ENCODE measurements around the gene CDC7. TPM values are rescaled to one million over a fixed set of nuclear protein-coding genes. Genes with fewer than 3 reads are reported as not detected.
A peak's percentile ranks its signal among the peaks of the same experiment; 100 is the strongest.
"Not testable (repeated sequence)": the region's sequence is repeated elsewhere in the genome, so short reads cannot be mapped to it uniquely, and the experiment has no call there.

The CDC7 gene
- total RNA-seq, result 10 to 100 TPM; 24.5 to 28.3 TPM
- polyA plus RNA-seq, result 3.3 TPM

GRCh38 chr1:91500756-91501522 is at the start of gene CDC7:
Gene CDC7 (plus strand): TSS chr1:91500851. CDS start chr1:91501717, 866 bp downstream.
- Histone ChIP-seq H3K4me3 (ENCODE audit: low read length) (peak within 1 kb of the TSS; percentile 91), H3K9me3 (ENCODE audit: low read length) (no peaks in the 10 kb centered on the region), H3K27me3 (ENCODE audit: insufficient read depth, low read length, poor library complexity, severe bottlenecking) (no peaks in the 10 kb centered on the region), H3K36me3 (ENCODE audit: insufficient read depth, low read length) (no peaks in the 10 kb centered on the region), H3K27ac (ENCODE audit: low read depth, low read length) (peak within 1 kb of the TSS; percentile 70), H3K4me1 (ENCODE audit: insufficient read depth, low read length) (peaks cover 10% of the 10 kb centered on the region)
- no peak within 1 kb of the TSS for H3K27ac Mint-ChIP-seq
- H3K27me3 Mint-ChIP-seq, result no peaks in the 10 kb centered on the region
- peaks cover 22 to 35% (median 34%) of the 10 kb centered on the region in 3 donors for H3K4me1 Mint-ChIP-seq
- DNase-seq, result peak; percentile 66 to 89 (median 84)
- no peak within 1 kb of the TSS for H3K4me3 Mint-ChIP-seq
- H3K9me3 Mint-ChIP-seq, result no peaks in the 10 kb centered on the region
- POLR2A ChIA-PET, result interaction anchor here (0.6 kb wide), 1 partner anchor 271 kb away, joined by 5 read pairs; no protein-coding TSS in a partner anchor
- peaks cover 0 to 5% (median 0%) of the 10 kb centered on the region in 3 donors for H3K36me3 Mint-ChIP-seq
- CTCF ChIA-PET, result interaction anchor here (1.0 to 2.2 kb wide), 4 partner anchors 11 to 427 kb away, joined by 3 to 14 read pairs (median 5); no protein-coding TSS in a partner anchor

GRCh38 chr1:91454136-91454535 is 46.5 kb upstream of the CDC7 start:
- no peak overlapping the region for H3K4me3 Mint-ChIP-seq

DNA sequence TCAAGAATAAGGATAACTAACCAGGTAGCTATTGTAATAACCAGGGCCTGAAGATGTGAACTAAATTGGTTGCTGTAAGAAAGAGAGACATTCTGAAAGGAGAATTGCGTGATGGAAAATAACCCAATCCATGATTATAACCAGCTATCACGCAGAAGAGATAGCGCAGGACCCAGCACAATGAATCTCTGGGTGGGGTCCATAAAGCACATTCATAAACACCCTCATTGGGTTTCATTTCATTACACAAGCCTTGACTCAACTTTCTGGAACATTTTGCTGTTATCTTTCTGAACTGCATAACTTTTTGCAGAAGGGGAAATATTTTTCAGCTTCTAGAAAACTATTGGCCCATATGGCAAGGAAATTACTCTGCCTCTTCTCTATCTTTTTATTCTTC is 45.3 kb upstream of the CDC7 start:
- H3K27ac Mint-ChIP-seq, result no peak overlapping the region
- no peak overlapping the region for H3K4me3 ChIP-seq (ENCODE audit: low read length)
- H3K27me3 ChIP-seq (ENCODE audit: insufficient read depth, low read length, poor library complexity, severe bottlenecking), result no peaks in the 10 kb centered on the region
- H3K4me3 Mint-ChIP-seq, result no peak overlapping the region
- no peaks in the 10 kb centered on the region for H3K4me1 Mint-ChIP-seq
- H3K36me3 Mint-ChIP-seq, result no peaks in the 10 kb centered on the region
- H3K36me3 ChIP-seq (ENCODE audit: insufficient read depth, low read length), result no peaks in the 10 kb centered on the region
- H3K4me1 ChIP-seq (ENCODE audit: insufficient read depth, low read length), result no peaks in the 10 kb centered on the region
- no peaks in the 10 kb centered on the region for H3K9me3 ChIP-seq (ENCODE audit: low read length)
- DNase-seq, result no peak
- peaks cover 0 to 7% of the 10 kb centered on the region in 2 donors for H3K27me3 Mint-ChIP-seq
- CTCF ChIA-PET, result no interaction called here
- no peaks in the 10 kb centered on the region for H3K9me3 Mint-ChIP-seq
- no peak overlapping the region for H3K27ac ChIP-seq (ENCODE audit: low read depth, low read length)
- POLR2A ChIA-PET, result no interaction called here

More at GRCh38 chr1:91454136-91454535, 46.5 kb upstream of the CDC7 start:
- H3K27ac ChIP-seq (ENCODE audit: low read depth, low read length), result no peak overlapping the region
- Mint-ChIP-seq H3K27ac (no peak overlapping the region), H3K4me1 (no peaks in the 10 kb centered on the region), H3K9me3 (no peaks in the 10 kb centered on the region), H3K36me3 (no peaks in the 10 kb centered on the region), H3K27me3 (peaks cover 0 to 7% of the 10 kb centered on the region in 2 donors)
- H3K9me3 ChIP-seq (ENCODE audit: low read length), result no peaks in the 10 kb centered on the region
- H3K36me3 ChIP-seq (ENCODE audit: insufficient read depth, low read length), result no peaks in the 10 kb centered on the region
- H3K4me3 ChIP-seq (ENCODE audit: low read length), result no peak overlapping the region
- H3K27me3 ChIP-seq (ENCODE audit: insufficient read depth, low read length, poor library complexity, severe bottlenecking), result no peaks in the 10 kb centered on the region
- ChIA-PET CTCF (no interaction called here), POLR2A (no interaction called here)
- H3K4me1 ChIP-seq (ENCODE audit: insufficient read depth, low read length), result no peaks in the 10 kb centered on the region
- no peak for DNase-seq

DNA sequence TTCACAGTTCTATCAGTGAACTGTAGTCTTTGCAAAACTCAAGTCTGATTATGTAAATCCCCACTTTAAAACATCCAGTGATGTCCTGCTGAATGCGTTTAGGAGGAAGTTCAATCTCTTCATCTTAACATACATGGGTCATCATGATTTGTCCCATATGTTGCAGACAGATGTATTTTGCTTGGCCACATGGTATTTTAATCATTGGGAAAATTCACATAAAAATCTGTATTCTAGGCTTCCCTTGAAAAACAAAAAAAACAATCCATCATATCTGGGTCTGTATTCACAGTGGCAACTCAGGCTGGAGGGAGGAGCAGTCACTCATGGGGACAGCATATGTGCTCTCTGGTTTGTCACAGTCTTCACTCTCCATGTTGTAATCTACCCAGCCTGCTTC is 44.8 kb upstream of the CDC7 start:
- CTCF ChIA-PET, result no interaction called here
- no peaks in the 10 kb centered on the region for H3K36me3 ChIP-seq (ENCODE audit: insufficient read depth, low read length)
- no peaks in the 10 kb centered on the region for H3K27me3 ChIP-seq (ENCODE audit: insufficient read depth, low read length, poor library complexity, severe bottlenecking)
- POLR2A ChIA-PET, result no interaction called here
- H3K4me1 ChIP-seq (ENCODE audit: insufficient read depth, low read length), result no peaks in the 10 kb centered on the region
- H3K36me3 Mint-ChIP-seq, result no peaks in the 10 kb centered on the region
- H3K9me3 Mint-ChIP-seq, result no peaks in the 10 kb centered on the region
- peaks cover 0 to 7% of the 10 kb centered on the region in 2 donors for H3K27me3 Mint-ChIP-seq
- DNase-seq, result no peak
- no peaks in the 10 kb centered on the region for H3K9me3 ChIP-seq (ENCODE audit: low read length)
- H3K27ac Mint-ChIP-seq, result no peak overlapping the region
- H3K4me1 Mint-ChIP-seq, result no peaks in the 10 kb centered on the region
- H3K27ac ChIP-seq (ENCODE audit: low read depth, low read length), result no peak overlapping the region
- H3K4me3 ChIP-seq (ENCODE audit: low read length), result no peak overlapping the region
- H3K4me3 Mint-ChIP-seq, result no peak overlapping the region

GRCh38 chr1:91465350-91465749 is 35.3 kb upstream of the CDC7 start:
- CTCF ChIA-PET; H3K27ac ChIP-seq (ENCODE audit: low read depth, low read length); H3K27ac Mint-ChIP-seq; H3K9me3 ChIP-seq (ENCODE audit: low read length); H3K4me1 Mint-ChIP-seq; H3K27me3 ChIP-seq (ENCODE audit: insufficient read depth, low read length, poor library complexity, severe bottlenecking); DNase-seq; H3K4me3 ChIP-seq (ENCODE audit: low read length); H3K4me3 Mint-ChIP-seq; POLR2A ChIA-PET; H3K36me3 ChIP-seq (ENCODE audit: insufficient read depth, low read length); H3K4me1 ChIP-seq (ENCODE audit: insufficient read depth, low read length): not testable (repeated sequence)
- H3K36me3 Mint-ChIP-seq, result peaks cover 0 to 24% (median 3%) of the 10 kb centered on the region in 3 donors
- H3K27me3 Mint-ChIP-seq, result peaks cover 0 to 12% of the 10 kb centered on the region in 2 donors
- H3K9me3 Mint-ChIP-seq, result peaks cover 14 to 36% (median 30%) of the 10 kb centered on the region in 5 donors

DNA sequence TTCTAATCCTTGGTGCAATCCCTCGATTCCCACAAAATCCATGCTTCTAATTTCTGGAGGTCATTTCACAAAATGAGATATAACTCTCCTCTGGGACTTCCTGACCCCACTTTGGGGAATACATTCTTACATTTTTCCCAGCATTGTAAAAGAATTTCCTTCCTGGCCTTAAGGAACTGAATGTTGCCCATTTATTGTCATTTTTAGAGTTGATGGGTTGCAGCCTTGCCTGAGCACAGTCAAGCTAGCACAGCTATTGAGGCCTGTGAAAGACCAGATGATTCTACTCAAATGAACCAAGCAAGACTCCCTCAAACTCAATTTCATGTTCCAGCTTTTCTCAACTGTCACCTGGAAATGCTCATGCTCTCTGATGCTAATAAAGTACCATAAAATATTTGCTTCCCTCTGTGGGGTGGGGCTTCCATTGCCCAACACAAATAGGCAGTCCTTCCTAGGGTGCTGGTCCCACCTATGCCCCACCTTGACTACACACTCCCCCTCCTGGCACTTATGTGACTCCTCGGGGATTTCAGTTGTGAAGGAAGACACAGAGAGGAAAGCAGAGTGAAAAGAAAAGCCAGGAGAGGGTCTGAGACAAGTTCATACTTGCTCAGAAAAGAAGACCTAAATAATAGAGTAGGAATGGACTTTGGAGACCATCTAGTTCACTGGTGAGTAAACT is 24.0 kb upstream of the CDC7 start:
- H3K4me3 Mint-ChIP-seq, result no peak overlapping the region
- peaks cover 0 to 3% of the 10 kb centered on the region in 2 donors for H3K27me3 Mint-ChIP-seq
- H3K27ac Mint-ChIP-seq, result no peak overlapping the region
- H3K9me3 ChIP-seq (ENCODE audit: low read length), result no peaks in the 10 kb centered on the region
- ChIA-PET CTCF (no interaction called here), POLR2A (no interaction called here)
- DNase-seq, result no peak
- no peak overlapping the region for H3K4me3 ChIP-seq (ENCODE audit: low read length)
- H3K4me1 Mint-ChIP-seq, result no peaks in the 10 kb centered on the region
- H3K27ac ChIP-seq (ENCODE audit: low read depth, low read length), result no peak overlapping the region
- no peaks in the 10 kb centered on the region for H3K36me3 ChIP-seq (ENCODE audit: insufficient read depth, low read length)
- H3K9me3 Mint-ChIP-seq, result no peaks in the 10 kb centered on the region
- no peaks in the 10 kb centered on the region for H3K4me1 ChIP-seq (ENCODE audit: insufficient read depth, low read length)
- no peaks in the 10 kb centered on the region for H3K36me3 Mint-ChIP-seq
- H3K27me3 ChIP-seq (ENCODE audit: insufficient read depth, low read length, poor library complexity, severe bottlenecking), result no peaks in the 10 kb centered on the region

DNA sequence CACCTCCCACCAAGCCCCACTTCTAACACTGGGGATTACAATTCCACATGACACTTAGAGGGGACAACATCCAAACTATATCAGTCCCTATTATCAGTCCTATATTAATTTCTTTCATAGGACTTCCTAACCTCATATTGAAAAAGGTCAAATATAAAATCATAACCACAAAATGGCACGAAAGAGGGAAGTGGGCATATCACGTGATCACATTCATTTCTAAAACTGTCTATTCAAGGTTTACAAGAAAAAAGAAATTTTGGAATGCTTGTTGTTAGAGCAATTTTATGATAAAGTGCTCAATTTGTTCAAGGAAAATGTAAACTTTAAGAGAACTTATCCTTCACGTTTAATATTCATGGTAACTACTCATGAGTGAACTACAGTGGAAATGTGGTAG is 13.2 kb upstream of the CDC7 start:
- Mint-ChIP-seq H3K27ac (no peak overlapping the region), H3K27me3 (peaks cover 6 to 20% of the 10 kb centered on the region in 2 donors), H3K9me3 (peaks cover 0 to 18% (median 10%) of the 10 kb centered on the region in 5 donors), H3K36me3 (peaks cover 0 to 5% (median 0%) of the 10 kb centered on the region in 3 donors), H3K4me1 (peaks cover 5 to 9% (median 7%) of the 10 kb centered on the region in 3 donors), H3K4me3 (no peak overlapping the region)
- H3K4me1 ChIP-seq (ENCODE audit: insufficient read depth, low read length), result no peaks in the 10 kb centered on the region
- POLR2A ChIA-PET, result no interaction called here
- DNase-seq, result no peak
- no peaks in the 10 kb centered on the region for H3K9me3 ChIP-seq (ENCODE audit: low read length)
- no peak overlapping the region for H3K4me3 ChIP-seq (ENCODE audit: low read length)
- H3K27ac ChIP-seq (ENCODE audit: low read depth, low read length), result no peak overlapping the region
- H3K36me3 ChIP-seq (ENCODE audit: insufficient read depth, low read length), result no peaks in the 10 kb centered on the region
- H3K27me3 ChIP-seq (ENCODE audit: insufficient read depth, low read length, poor library complexity, severe bottlenecking), result no peaks in the 10 kb centered on the region
- CTCF ChIA-PET, result no interaction called here

DNA sequence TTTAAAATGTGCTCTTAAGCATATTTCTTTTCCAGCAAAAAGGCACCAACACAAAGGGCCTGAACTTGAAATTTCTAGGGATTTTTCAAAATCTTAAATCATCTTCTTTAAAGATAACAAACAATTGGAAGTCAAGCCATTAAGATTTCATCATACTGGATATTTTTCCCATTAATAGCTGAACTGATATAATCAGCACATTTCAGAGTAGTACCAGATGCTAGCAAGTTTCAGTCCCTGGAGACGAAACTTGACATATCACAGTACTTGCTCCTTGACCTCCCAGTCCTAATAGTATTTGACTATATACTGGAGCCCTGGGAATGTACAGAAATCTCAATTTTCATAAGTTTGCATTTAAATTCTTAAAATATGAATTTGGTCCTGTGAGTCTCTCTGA is 10.2 kb upstream of the CDC7 start:
- H3K4me3 Mint-ChIP-seq, result no peak overlapping the region
- no peak overlapping the region for H3K27ac Mint-ChIP-seq
- peaks cover 0 to 12% of the 10 kb centered on the region in 2 donors for H3K27me3 Mint-ChIP-seq
- no peaks in the 10 kb centered on the region for H3K4me1 ChIP-seq (ENCODE audit: insufficient read depth, low read length)
- no peaks in the 10 kb centered on the region for H3K36me3 Mint-ChIP-seq
- H3K36me3 ChIP-seq (ENCODE audit: insufficient read depth, low read length), result no peaks in the 10 kb centered on the region
- H3K27ac ChIP-seq (ENCODE audit: low read depth, low read length), result no peak overlapping the region
- no peak for DNase-seq
- H3K9me3 ChIP-seq (ENCODE audit: low read length), result no peaks in the 10 kb centered on the region
- H3K4me3 ChIP-seq (ENCODE audit: low read length), result no peak overlapping the region
- ChIA-PET POLR2A (no interaction called here), CTCF (no interaction called here)
- no peaks in the 10 kb centered on the region for H3K27me3 ChIP-seq (ENCODE audit: insufficient read depth, low read length, poor library complexity, severe bottlenecking)
- no peaks in the 10 kb centered on the region for H3K9me3 Mint-ChIP-seq
- peaks cover 5 to 9% (median 7%) of the 10 kb centered on the region in 3 donors for H3K4me1 Mint-ChIP-seq
